K562 (cell line): Measurements from ENCODE around the gene ZNF26. TPM values are rescaled to one million over a fixed set of nuclear protein-coding genes. Genes with fewer than 3 reads are reported as not detected.

ENCODE experiments used
- CCNT2 ChIP-seq: IDR thresholded peaks from 2 replicates; pipeline ENCODE4 v1.6.1; 2011; ENCODE audit warnings: borderline replicate concordance, low read depth, mild to moderate bottlenecking, moderate library complexity, mixed read lengths, low read length; ENCODE audit not compliant: insufficient read length; ENCODE audit errors: extremely low read depth
- COPS2 ChIP-seq: fragments of 450-650 bp; conservative IDR thresholded peaks from 2 replicates; pipeline ENCODE4 v1.6.1; 2016; ENCODE audit warnings: mild to moderate bottlenecking, moderate library complexity
- CREB1 ChIP-seq, 2 experiments: sonication (generic) in 1 of 2; formaldehyde crosslinking in 1 of 2; IDR thresholded peaks; 2 replicates each; pipeline versions ENCODE4 v1.6.1 to v1.8.0; 2012 to 2022; ENCODE audit warnings: inconsistent platforms in 1 of 2, mild to moderate bottlenecking in 1 of 2, missing genetic modification reagents in 1 of 2, moderate library complexity in 1 of 2
- CREM ChIP-seq: IDR thresholded peaks from 2 replicates; pipeline ENCODE4 v1.6.1; 2014; ENCODE audit warnings: antibody characterized with exemption, low read depth
- EP300 ChIP-seq: IDR thresholded peaks from 2 replicates; pipeline ENCODE4 v1.6.1; 2012; ENCODE audit warnings: low read length, improper control_type of control experiment
- MTA3 ChIP-seq: fragments of 450-650 bp; formaldehyde crosslinking; IDR thresholded peaks from 2 replicates; pipeline ENCODE4 v1.6.1; 2017; ENCODE audit warnings: mild to moderate bottlenecking, borderline replicate concordance
- NKRF ChIP-seq: fragments of 450-650 bp; IDR thresholded peaks from 2 replicates; pipeline ENCODE4 v1.6.1; 2016; ENCODE audit warnings: borderline replicate concordance
- PBX2 ChIP-seq, 2 experiments: IDR thresholded peaks in 1 of 2; conservative IDR thresholded peaks in 1 of 2; 2 replicates each; pipeline ENCODE4 v1.6.1; 2016; ENCODE audit warnings: low read depth in 2 of 2, mild to moderate bottlenecking in 1 of 2, missing compliant biosample characterization in 1 of 2, missing genetic modification characterization in 1 of 2, moderate library complexity in 1 of 2
- RAD21 ChIP-seq, 2 experiments: fragments of 250-450 bp in 1 of 2; fragments of 450-650 bp in 1 of 2; sonication (Bioruptor Pico) in 1 of 2; formaldehyde crosslinking in 1 of 2; IDR thresholded peaks in 1 of 2; conservative IDR thresholded peaks in 1 of 2; 2 replicates each; pipeline versions ENCODE4 v1.4.0 to v1.8.0; 2020 to 2022; ENCODE audit warnings: mild to moderate bottlenecking in 2 of 2, moderate library complexity in 1 of 2
- RAD51 ChIP-seq: fragments of 450-650 bp; IDR thresholded peaks from 2 replicates; pipeline ENCODE4 v1.7.1; 2016; ENCODE audit warnings: low read depth, mild to moderate bottlenecking, borderline replicate concordance
- TAF1 ChIP-seq: IDR thresholded peaks from 2 replicates; pipeline ENCODE4 v1.6.1; 2011; ENCODE audit warnings: mild to moderate bottlenecking, low read length, moderate library complexity; ENCODE audit not compliant: insufficient read depth, control insufficient read depth, severe bottlenecking; ENCODE audit errors: extremely low read depth
- ZNF766 ChIP-seq: fragments of 200-800 bp; sonication (Bioruptor generic); conservative IDR thresholded peaks from 2 replicates; pipeline ENCODE4 v1.6.1; 2016; ENCODE audit warnings: missing genetic modification characterization, missing compliant biosample characterization
- polyA plus RNA-seq, 8 experiments: library from polyadenylated mRNA; depleted of rRNA in 4 of 8; stranded (reverse) in 5 of 8; unstranded in 3 of 8; fragments of >200 nt; fragmentation: Nextera tagmentation in 2 of 8; fragmentation: Illumina TruSeq in 1 of 8; extraction: Ambion mirVana in 2 of 8; extraction: Trizol in 1 of 8; gene quantifications; 2 replicates each; pipeline versions ENCODE4 v1.2.1 to v1.2.3, GENCODE V29; 2011 to 2014; ENCODE audit warnings: inconsistent platforms in 1 of 8, missing spikeins in 1 of 8
- total RNA-seq, 7 experiments: library from RNA; depleted of rRNA in 6 of 7; stranded (reverse); fragments of >200 nt in 6 of 7; fragmentation: Illumina TruSeq in 2 of 7; extraction: Trizol in 2 of 7; gene quantifications; 2 replicates each; pipeline versions ENCODE4 v1.2.1 to v1.2.3, GENCODE V29; 2011 to 2021; ENCODE audit warnings: low replicate concordance in 1 of 7
- TF ChIP-seq, protein P1 (sequence below): fragments of 450-650 bp; IDR thresholded peaks from 2 replicates; pipeline ENCODE4 v1.6.1; 2016; ENCODE audit warnings: mild to moderate bottlenecking
- TF ChIP-seq, protein P2 (sequence below): fragments of 450-650 bp; formaldehyde crosslinking; IDR thresholded peaks from 2 replicates; pipeline ENCODE4 v1.4.0; 2020; ENCODE audit warnings: mild to moderate bottlenecking, moderate library complexity

The ZNF26 gene
- total and polyA plus RNA-seq, 9 of the 15 experiments (the other 6 are each of a cell fraction or from before 2014, with no cell fraction given), result 1.2 to 14.1 (median 8.0) TPM

GRCh38 chr12:133037207-133038005 lies 51.2 kb downstream of the ZNF26 start, which contains the start of gene ZNF84 (continued):
- TF ChIP-seq CCNT2 (peak; percentile 82), NKRF (no peak), TAF1 (peak; percentile 55), CREM (peak; percentile 78), CREB1 (IDR thresholded peaks at IDR 0.05) (peak; percentile 43; the same call in 1 of the 2 replicates), CREB1 (CRISPR knock-in tag; IDR thresholded peaks at IDR 0.05) (peak; percentile 73; the same call in 1 of the 2 replicates), EP300 (peak; percentile 8; the same call in 1 of the 2 replicates), RAD51 (peak; percentile 98), PBX2 (CRISPR knock-in tag; IDR thresholded peaks at IDR 0.05; ENCODE audit: low read depth) (no peak), PBX2 (tag; conservative IDR thresholded peaks at IDR 0.05; ENCODE audit: low read depth) (no peak), ZNF766 (CRISPR knock-in tag) (peak; percentile 86; the same call in 1 of the 2 replicates), MTA3 (peak; percentile 71; the same call in 1 of the 2 replicates), COPS2 (no peak), RAD21 (CRISPR knock-in tag; conservative IDR thresholded peaks at IDR 0.05 in 1 of 2, IDR thresholded peaks at IDR 0.05 in 1 of 2) (no peak)
- TF ChIP-seq, protein P1, sequence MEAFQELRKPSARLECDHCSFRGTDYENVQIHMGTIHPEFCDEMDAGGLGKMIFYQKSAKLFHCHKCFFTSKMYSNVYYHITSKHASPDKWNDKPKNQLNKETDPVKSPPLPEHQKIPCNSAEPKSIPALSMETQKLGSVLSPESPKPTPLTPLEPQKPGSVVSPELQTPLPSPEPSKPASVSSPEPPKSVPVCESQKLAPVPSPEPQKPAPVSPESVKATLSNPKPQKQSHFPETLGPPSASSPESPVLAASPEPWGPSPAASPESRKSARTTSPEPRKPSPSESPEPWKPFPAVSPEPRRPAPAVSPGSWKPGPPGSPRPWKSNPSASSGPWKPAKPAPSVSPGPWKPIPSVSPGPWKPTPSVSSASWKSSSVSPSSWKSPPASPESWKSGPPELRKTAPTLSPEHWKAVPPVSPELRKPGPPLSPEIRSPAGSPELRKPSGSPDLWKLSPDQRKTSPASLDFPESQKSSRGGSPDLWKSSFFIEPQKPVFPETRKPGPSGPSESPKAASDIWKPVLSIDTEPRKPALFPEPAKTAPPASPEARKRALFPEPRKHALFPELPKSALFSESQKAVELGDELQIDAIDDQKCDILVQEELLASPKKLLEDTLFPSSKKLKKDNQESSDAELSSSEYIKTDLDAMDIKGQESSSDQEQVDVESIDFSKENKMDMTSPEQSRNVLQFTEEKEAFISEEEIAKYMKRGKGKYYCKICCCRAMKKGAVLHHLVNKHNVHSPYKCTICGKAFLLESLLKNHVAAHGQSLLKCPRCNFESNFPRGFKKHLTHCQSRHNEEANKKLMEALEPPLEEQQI, result no peak
- TF ChIP-seq, protein P2, sequence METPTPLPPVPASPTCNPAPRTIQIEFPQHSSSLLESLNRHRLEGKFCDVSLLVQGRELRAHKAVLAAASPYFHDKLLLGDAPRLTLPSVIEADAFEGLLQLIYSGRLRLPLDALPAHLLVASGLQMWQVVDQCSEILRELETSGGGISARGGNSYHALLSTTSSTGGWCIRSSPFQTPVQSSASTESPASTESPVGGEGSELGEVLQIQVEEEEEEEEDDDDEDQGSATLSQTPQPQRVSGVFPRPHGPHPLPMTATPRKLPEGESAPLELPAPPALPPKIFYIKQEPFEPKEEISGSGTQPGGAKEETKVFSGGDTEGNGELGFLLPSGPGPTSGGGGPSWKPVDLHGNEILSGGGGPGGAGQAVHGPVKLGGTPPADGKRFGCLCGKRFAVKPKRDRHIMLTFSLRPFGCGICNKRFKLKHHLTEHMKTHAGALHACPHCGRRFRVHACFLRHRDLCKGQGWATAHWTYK (CRISPR knock-in tag), result peak; percentile 82; the same call in 1 of the 2 replicates
